Ramos (cell line): ENCODE results near the gene KIF26B.

Experiments
- in situ Hi-C: fragments of 300-500 bp; cut with MboI; formaldehyde crosslinking; loops from one replicate; pipeline ENCODE4 v1.14.3; 2022; ENCODE audit warnings: low sequenced_read_pairs; ENCODE audit not compliant: unreplicated experiment

Gene KIF26B

GRCh38 chr1:245572709-245573108 lies 417.9 kb downstream of the KIF26B start:
- in situ Hi-C loops: no loop called here

GRCh38 chr1:245575710-245576109 lies 420.9 kb downstream of the KIF26B start:
- in situ Hi-C loops: no loop called here

- in situ Hi-C loops: no loop called here
These were observed 421.5 kb downstream of the KIF26B start for GRCh38 chr1:245576323-245576722.

DNA sequence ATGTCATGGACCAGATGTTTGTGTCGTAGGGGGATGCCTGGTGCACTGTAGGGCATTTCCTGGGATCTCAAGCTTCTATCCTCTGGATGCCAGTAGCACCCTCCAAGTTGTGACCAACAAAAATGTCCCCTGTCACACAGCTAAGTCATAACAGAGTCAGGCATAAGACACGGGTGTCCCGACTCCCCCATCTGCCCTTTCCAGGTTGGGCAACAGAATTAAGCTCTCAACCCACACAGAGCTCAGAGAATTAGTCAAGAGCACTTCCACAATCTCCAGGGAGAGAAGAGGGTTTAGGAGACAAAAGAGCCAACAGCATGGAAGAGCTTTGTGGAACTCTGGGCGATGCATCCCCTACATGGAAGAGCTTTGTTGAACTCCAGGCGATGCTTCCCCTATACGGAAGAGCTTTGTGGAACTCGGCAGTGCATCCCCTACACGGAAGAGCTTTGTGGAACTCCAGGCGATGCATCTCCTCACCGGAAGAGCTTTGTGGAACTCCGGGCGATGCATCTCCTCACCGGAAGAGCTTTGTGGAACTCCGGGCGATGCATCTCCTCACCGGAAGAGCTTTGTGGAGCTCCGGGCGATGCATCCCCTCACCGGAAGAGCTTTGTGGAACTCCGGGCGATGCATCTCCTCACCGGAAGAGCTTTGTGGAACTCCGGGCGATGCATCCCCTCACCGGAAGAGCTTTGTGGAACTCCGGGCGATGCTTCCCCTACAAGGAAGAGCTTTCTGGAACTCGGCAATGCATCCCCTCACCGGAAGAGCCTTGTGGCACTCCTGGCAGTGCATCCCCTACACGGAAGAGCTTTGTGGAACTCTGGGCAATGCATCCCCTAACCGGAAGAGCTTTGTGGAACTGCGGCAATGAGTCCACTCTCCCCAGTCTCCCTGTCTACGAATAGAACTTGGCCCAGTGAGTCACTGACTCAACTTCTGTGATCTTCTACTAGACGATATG lies 422.7 kb downstream of the KIF26B start:
- in situ Hi-C loops: no loop called here

- in situ Hi-C loops: no loop called here
These were observed 423.5 kb downstream of the KIF26B start for GRCh38 chr1:245578308-245578707.

DNA sequence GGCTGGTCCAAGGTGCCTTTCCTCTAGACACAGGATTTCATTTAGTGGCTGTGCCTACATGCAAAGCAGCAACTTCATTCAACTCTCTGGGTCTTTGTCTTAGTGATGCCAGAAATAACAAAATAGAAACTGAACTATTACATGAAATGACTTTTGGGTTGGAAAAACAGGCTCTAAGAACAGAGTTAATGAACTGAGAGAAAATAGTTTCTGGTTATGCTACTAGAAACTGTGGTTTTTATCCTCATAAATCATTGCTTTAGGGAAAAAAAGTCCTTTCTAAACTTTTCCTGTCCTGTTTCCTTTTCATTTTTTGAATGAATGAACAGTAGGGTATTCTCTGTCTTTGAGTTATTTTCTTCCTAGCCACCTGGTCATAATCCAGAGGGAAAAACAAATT lies 424.0 kb downstream of the KIF26B start:
- in situ Hi-C loops: no loop called here

DNA sequence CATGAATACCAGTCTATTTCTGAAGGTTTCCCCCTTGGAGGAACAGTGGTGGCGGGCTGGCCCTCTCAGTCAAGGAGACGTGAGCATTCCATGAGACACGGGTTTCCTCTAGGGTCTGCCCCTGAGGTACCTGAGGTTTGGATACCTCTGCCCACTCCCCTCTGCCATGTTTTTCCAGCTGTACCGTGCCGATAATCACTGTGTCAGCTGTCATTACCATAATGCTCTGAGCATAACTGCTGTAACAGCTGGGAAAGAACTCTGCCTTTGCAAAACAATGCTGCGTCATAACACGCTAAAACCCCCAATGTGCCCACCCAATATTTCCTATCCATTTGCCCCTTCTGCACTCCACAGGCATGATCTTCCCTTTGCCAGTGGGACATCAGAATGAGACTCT lies 425.1 kb downstream of the KIF26B start:
- in situ Hi-C loops: no loop called here

- in situ Hi-C loops: no loop called here
These were observed 425.9 kb downstream of the KIF26B start for GRCh38 chr1:245580651-245581050.

DNA sequence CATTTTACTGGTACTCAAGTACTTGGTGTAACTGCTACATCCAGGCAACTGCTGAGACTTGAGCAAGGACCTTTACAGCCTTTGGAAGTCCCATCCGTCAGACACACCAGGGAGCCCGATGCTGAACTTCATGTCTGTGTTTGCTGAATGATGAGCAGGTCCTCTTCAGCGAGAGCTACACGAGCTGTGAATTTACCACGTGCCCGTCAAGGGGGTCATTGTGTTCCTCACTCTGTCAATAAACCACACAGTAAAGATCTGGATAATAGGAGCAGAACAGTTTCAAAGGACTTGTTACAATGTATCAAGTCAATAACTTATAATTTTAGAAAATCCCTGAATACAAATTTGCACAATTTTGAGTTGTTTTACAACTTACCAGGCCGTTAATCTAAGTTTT lies 427.2 kb downstream of the KIF26B start:
- in situ Hi-C loops: no loop called here

- in situ Hi-C loops: no loop called here
These were observed 428.3 kb downstream of the KIF26B start for GRCh38 chr1:245583081-245583480.

DNA sequence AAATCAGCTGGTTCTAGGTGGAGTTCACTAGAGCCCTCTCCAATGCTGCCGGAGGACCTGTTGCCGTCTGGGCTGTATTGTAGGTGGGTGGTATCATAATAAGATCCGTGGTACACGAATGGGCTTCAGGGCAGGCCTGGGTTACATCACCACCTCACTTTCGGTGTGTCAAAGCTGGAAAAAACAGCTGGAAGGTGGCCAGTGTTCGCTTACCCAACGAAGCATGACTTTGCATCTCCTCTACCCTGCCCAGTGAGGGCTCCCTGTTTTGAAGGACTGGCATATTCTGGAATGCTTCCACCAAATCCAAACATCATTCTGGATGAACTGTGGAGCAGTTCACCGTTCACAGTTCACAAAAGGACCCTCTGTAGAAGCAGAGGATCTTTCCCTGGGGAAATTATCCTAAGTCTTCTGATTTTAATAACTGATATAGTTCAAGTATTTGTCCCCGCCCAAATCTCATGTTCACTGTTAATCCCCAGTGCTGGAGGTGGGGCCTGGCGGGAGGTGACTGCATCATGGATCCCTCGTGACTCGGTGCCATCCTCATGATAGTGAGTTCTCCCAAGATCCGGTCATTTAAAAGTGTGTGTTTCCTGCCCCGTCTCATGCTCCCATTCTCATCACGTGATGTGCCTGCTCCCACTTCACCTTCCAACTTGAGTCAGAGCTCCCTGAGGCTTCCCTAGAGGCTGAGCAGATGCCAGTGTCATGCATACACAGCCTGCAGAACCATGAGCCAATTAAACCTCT lies 429.0 kb downstream of the KIF26B start:
- in situ Hi-C loops: no loop called here

- in situ Hi-C loops: no loop called here
These were observed 430.6 kb downstream of the KIF26B start for GRCh38 chr1:245585252-245585959.

- in situ Hi-C loops: no loop called here
These were observed 432.8 kb downstream of the KIF26B start for GRCh38 chr1:245587435-245588115.

DNA sequence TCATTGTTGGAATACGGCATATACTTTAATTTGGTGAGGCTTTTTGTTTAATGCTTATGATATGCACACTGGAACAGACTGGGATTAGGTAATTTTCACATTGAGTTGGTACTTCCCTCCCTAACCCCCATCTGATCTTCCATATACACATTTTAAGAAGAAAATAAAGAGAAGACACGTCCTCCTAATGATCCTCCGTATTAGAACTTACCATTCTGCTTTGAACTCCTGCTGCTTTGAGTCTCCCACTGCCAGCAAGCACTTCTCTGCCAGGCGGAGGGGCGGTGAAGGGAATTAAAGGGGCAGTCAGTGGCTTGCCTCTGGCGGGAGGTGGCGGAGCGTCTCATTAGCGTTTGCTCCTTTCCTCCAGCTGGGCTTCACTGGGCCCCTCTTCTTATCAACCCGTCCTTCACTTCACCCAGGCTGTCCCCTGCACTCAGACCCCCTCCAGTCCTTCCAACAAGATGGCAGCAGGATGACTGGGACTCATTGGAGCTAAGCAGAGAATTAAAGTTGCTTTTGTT lies 433.4 kb downstream of the KIF26B start:
- in situ Hi-C loops: no loop called here

GRCh38 chr1:245589316-245589715 lies 434.5 kb downstream of the KIF26B start:
- in situ Hi-C loops: no loop called here

DNA sequence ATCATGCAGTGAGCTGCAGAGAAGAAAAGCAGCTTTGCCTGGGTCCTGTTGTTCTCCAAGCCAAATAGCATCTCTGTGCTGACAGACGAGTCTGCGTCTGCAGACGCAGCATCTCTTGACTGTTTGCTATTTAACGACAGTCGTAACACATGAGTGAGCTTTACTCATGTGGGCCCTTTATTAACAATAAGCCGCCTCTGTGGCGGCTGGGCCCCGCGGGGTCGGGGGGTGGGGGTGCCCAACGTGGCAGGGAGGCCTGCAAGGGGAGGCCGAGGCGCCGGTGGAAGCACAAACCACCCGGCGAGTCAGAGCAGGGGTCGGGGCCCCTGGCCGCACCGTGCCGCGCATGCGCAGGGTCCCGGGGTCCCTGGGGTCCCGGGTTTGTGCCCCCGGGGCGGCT lies 435.1 kb downstream of the KIF26B start:
- in situ Hi-C loops: no loop called here

DNA sequence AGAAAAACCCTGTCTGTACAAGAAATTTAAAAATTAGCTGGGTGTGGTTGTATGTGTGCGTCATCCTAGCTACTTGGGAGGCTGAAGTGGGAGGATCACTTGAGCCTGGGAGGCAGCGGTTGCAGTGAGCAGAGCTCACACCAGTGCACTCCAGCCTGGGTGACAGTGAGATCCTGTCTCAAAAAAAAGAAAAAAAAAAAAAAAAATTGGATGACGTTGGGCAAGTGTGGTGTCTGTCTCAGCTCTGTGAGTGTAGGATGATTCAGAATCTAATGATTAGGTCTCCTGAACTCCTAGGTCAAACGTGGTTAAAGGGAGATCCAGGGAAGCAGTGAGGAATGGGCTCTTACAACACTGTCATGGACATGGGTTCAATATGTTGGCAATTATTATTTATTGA lies 435.9 kb downstream of the KIF26B start:
- in situ Hi-C loops: no loop called here

DNA sequence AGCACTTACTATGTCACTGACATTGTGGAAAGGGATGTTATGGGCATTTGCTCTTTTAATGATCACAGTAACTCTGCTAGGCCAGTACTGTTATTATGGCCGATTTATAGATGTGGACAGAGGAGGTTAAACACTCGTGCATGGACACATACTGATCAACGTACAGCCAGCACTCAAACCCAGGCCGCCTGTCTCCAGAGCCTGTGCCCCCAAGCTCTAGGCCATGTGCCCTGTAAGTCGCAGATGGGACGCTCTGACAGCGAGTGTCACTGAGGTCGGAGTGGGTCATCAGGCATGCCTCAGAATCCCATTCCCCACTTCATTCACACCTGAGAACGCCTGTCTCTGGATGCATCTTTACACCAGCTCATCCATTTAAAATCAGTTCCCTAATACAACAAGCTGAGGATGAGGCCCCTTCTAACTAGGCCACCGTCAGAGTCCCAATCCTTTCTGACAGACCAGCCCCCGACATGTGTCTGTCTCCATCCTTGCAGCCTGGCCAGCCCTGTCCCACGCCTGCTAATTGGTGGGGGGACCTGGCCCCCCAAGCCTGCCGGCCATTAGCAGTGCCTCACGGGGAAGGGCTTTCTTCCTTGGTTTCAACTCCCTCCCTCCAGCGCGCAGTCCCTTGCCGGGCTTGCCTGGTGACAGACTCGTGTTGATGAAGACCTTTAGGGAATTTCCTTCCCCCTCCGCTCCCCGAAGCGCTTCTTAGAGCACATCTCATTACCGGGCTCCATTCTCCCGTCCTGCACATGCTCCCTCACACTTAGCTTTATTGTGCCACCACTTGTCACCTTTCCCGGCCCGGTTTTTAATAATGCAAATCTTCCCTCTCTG lies 436.8 kb downstream of the KIF26B start:
- in situ Hi-C loops: no loop called here

DNA sequence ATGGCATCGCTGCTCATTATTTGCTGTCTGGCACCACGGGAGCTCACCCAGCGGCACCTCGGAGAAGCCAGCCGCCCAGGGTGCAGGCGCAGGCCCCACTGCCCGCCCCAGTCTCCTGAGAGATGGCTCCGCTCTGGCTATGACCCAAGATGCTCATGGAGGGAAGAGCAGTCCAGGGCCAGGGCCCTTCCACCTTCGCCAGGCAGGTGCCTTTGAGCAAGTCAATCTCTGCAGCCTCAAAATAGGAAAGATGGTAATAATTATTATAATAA lies 437.3 kb downstream of the KIF26B start:
- in situ Hi-C loops: no loop called here
